Suprapubic skin (tissue), 3 donors: ENCODE measurements around the gene STK32B.

Source experiments
- POLR2A ChIP-seq, 2 donors: fragments of 450-650 bp; IDR thresholded peaks; one replicate each; pipeline ENCODE4 v1.6.1; 2017; ENCODE audit warnings: antibody characterized with exemption in 2 of 2, mild to moderate bottlenecking in 2 of 2, moderate library complexity in 2 of 2
- TF ChIP-seq, protein P1 (sequence below), 2 donors: fragments of 200-600 bp in 1 of 2; fragments of 450-650 bp in 1 of 2; sonication (generic) in 1 of 2; IDR thresholded peaks; one replicate each; pipeline ENCODE4 v1.5.1; 2016 to 2019; ENCODE audit warnings: antibody characterized with exemption in 2 of 2, mild to moderate bottlenecking in 1 of 2, moderate library complexity in 1 of 2

DNA sequence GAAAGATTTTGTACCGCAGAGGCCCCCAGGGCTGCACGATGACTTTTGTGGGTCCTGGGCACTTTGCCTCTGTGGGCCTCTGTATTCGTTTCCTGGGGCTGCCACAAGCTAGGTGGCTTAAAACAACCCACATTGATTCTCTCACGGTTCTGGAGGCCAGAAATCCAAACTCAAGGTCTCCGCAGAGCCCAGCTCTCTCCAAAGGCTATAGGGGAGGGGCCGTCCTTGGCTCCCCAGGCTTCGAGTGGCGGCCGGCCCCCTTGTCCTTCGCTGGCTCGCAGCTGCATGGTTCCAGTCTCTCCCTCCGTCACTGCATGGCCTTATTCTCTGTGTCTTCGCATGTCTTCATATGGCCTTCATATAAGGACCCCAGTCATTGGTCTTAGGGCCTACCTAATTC lies 415.8 kb downstream of the STK32B start:
- TF ChIP-seq, protein P1, sequence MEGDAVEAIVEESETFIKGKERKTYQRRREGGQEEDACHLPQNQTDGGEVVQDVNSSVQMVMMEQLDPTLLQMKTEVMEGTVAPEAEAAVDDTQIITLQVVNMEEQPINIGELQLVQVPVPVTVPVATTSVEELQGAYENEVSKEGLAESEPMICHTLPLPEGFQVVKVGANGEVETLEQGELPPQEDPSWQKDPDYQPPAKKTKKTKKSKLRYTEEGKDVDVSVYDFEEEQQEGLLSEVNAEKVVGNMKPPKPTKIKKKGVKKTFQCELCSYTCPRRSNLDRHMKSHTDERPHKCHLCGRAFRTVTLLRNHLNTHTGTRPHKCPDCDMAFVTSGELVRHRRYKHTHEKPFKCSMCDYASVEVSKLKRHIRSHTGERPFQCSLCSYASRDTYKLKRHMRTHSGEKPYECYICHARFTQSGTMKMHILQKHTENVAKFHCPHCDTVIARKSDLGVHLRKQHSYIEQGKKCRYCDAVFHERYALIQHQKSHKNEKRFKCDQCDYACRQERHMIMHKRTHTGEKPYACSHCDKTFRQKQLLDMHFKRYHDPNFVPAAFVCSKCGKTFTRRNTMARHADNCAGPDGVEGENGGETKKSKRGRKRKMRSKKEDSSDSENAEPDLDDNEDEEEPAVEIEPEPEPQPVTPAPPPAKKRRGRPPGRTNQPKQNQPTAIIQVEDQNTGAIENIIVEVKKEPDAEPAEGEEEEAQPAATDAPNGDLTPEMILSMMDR (IDR thresholded peaks at IDR 0.05), result no peak
- no peak for TF ChIP-seq POLR2A (IDR thresholded peaks at IDR 0.05)
